Common myeloid progenitor, CD34-positive (primary cell): Measurements from ENCODE around the gene ZNF581.

Experiments used
- CTCF ChIA-PET: fragments of 350-600 bp; sonication (Branson Sonifier 250); formaldehyde crosslinking; loops from one replicate; lab custom pipeline; 2021; ENCODE audit warnings: antibody characterized with exemption; lab: Charles Lee
- POLR2A ChIA-PET: fragments of 350-600 bp; sonication (Branson Sonifier 250); formaldehyde crosslinking; loops from one replicate; lab custom pipeline; 2021; ENCODE audit warnings: antibody characterized with exemption; lab: Charles Lee
- DNase-seq, 3 donors: peaks; one replicate each; pipeline versions ENCODE4 v3.0.0 to v3.0.0-alpha.2; 2013
- H3K27ac ChIP-seq, 2 experiments: 1 replicate in 1 of 2; 2 replicates in 1 of 2; pipeline ENCODE4 v1.7.0; 2013; ENCODE audit warnings: inconsistent platforms in 2 of 2, low read length in 2 of 2, mild to moderate bottlenecking in 2 of 2, low read depth in 1 of 2, moderate library complexity in 1 of 2; ENCODE audit not compliant: severe bottlenecking in 2 of 2, insufficient read depth in 1 of 2, poor library complexity in 1 of 2
- H3K27me3 ChIP-seq, 5 experiments: replicated peaks in 2 of 5; 1 replicate in 3 of 5; 2 replicates in 2 of 5; pipeline versions ENCODE4 v1.6.1 to v1.7.0; 2013; ENCODE audit warnings: low read length in 4 of 5, mild to moderate bottlenecking in 2 of 5, moderate library complexity in 2 of 5, inconsistent platforms in 1 of 5; ENCODE audit not compliant: insufficient read depth in 5 of 5, control insufficient read depth in 4 of 5
- H3K36me3 ChIP-seq, 4 experiments: 1 replicate in 2 of 4; 2 replicates in 2 of 4; pipeline versions ENCODE4 v1.6.1 to v1.7.0; 2013; ENCODE audit warnings: low read length in 3 of 4, control low read depth in 1 of 4, mild to moderate bottlenecking in 1 of 4; ENCODE audit not compliant: control insufficient read depth in 4 of 4, insufficient read depth in 4 of 4
- H3K4me1 ChIP-seq, 4 experiments: 1 replicate in 3 of 4; 2 replicates in 1 of 4; pipeline versions ENCODE4 v1.6.1 to v1.7.1; 2013; ENCODE audit warnings: low read length in 3 of 4, mild to moderate bottlenecking in 3 of 4, control low read depth in 1 of 4, inconsistent platforms in 1 of 4, moderate library complexity in 1 of 4; ENCODE audit not compliant: control insufficient read depth in 4 of 4, insufficient read depth in 4 of 4; ENCODE audit errors: control extremely low read depth in 1 of 4
- H3K4me3 ChIP-seq, 7 experiments: 1 replicate in 4 of 7; 2 replicates in 3 of 7; pipeline versions ENCODE4 v1.5.1 to v1.7.0; 2013; ENCODE audit warnings: mild to moderate bottlenecking in 7 of 7, low read length in 6 of 7, moderate library complexity in 6 of 7, inconsistent platforms in 2 of 7, low read depth in 2 of 7, control low read depth in 1 of 7; ENCODE audit not compliant: insufficient read depth in 4 of 7, control insufficient read depth in 1 of 7; ENCODE audit errors: extremely low read depth in 1 of 7
- H3K9me3 ChIP-seq, 5 experiments: 1 replicate in 4 of 5; 2 replicates in 1 of 5; pipeline versions ENCODE4 v1.6.1 to v1.7.1; 2013; ENCODE audit warnings: low read length in 4 of 5, mild to moderate bottlenecking in 2 of 5, inconsistent platforms in 1 of 5, low read depth in 1 of 5, moderate library complexity in 1 of 5; ENCODE audit not compliant: control insufficient read depth in 4 of 5, insufficient read depth in 2 of 5; ENCODE audit errors: control extremely low read depth in 1 of 5
- WGBS: methylation state at CpG from one replicate; pipeline ENCODE4 v1.1.5; 2013; ENCODE audit not compliant: insufficient coverage; 5-methylcytosine and 5-hydroxymethylcytosine counted together

ZNF581 gene

GRCh38 chr19:55611300-55611982 lies 32.0 kb upstream of the ZNF581 start:
- peaks cover under 1 to 54% (median 22%) of the 10 kb centered on the region in 4 experiments for H3K36me3 ChIP-seq
- H3K9me3 ChIP-seq = peaks cover 0 to 3% (median 0%) of the 10 kb centered on the region in 5 experiments
- ChIA-PET POLR2A (interaction anchor here (0.5 to 1.0 kb wide), 2 partner anchors 9 to 355 kb away, joined by 3 read pairs; no protein-coding TSS in a partner anchor), CTCF (interaction anchor here (0.9 to 3.6 kb wide), 5 partner anchors 8 to 108 kb away, joined by 4 to 15 read pairs (median 7); no protein-coding TSS in a partner anchor)
- peaks cover 0 to 8% (median 5%) of the 10 kb centered on the region in 4 experiments for H3K4me1 ChIP-seq
- H3K27me3 ChIP-seq = no peaks in the 10 kb centered on the region
- H3K27ac ChIP-seq = no peak overlapping the region
- H3K4me3 ChIP-seq = no peak overlapping the region
- WGBS = 94% methylated on average over 11 of the region's 15 CpGs
- DNase-seq = no peak

- no peak for DNase-seq
- Histone ChIP-seq H3K4me3 (no peak overlapping the region), H3K27me3 (no peaks in the 10 kb centered on the region), H3K9me3 (peaks cover 0 to 3% (median 0%) of the 10 kb centered on the region in 5 experiments), H3K27ac (no peak overlapping the region), H3K36me3 (peaks cover 2 to 57% (median 26%) of the 10 kb centered on the region in 4 experiments), H3K4me1 (peaks cover 0 to 1% (median 0%) of the 10 kb centered on the region in 4 experiments)
- ChIA-PET POLR2A (interaction anchor here (0.5 to 0.6 kb wide), 2 partner anchors 14 to 355 kb away, joined by 3 read pairs; no protein-coding TSS in a partner anchor), CTCF (interaction anchor here (2.0 to 2.4 kb wide), 2 partner anchors 97 to 108 kb away, joined by 4 to 7 read pairs; no protein-coding TSS in a partner anchor)
- WGBS = 87% methylated on average over 3 of the region's 3 CpGs
Observed at GRCh38 chr19:55611983-55612645, 31.3 kb upstream of the ZNF581 start.

GRCh38 chr19:55613396-55613795 lies 30.1 kb upstream of the ZNF581 start:
- Histone ChIP-seq H3K27ac (no peak overlapping the region), H3K4me1 (no peaks in the 10 kb centered on the region), H3K36me3 (peaks cover 2 to 56% (median 35%) of the 10 kb centered on the region in 4 experiments), H3K4me3 (no peak overlapping the region), H3K9me3 (peaks cover 0 to 3% (median 0%) of the 10 kb centered on the region in 5 experiments), H3K27me3 (no peaks in the 10 kb centered on the region)
- POLR2A ChIA-PET = no interaction called here
- DNase-seq = no peak
- 97% methylated on average over 22 of the region's 27 CpGs for WGBS
- CTCF ChIA-PET = no interaction called here

- no peak for DNase-seq
- WGBS = 97% methylated on average over 53 of the region's 75 CpGs
- Histone ChIP-seq H3K27me3 (no peaks in the 10 kb centered on the region), H3K9me3 (peaks cover 0 to 3% (median 0%) of the 10 kb centered on the region in 5 experiments), H3K36me3 (peaks cover 2 to 58% (median 33%) of the 10 kb centered on the region in 4 experiments), H3K4me3 (no peak overlapping the region), H3K27ac (no peak overlapping the region), H3K4me1 (no peaks in the 10 kb centered on the region)
- ChIA-PET CTCF (no interaction called here), POLR2A (no interaction called here)
Observed at GRCh38 chr19:55613930-55614710, 29.3 kb upstream of the ZNF581 start.

- H3K4me1 ChIP-seq = peaks cover 0 to 4% (median 2%) of the 10 kb centered on the region in 4 experiments
- CTCF ChIA-PET = no interaction called here
- no peak overlapping the region for H3K27ac ChIP-seq
- peaks cover 2 to 50% (median 29%) of the 10 kb centered on the region in 4 experiments for H3K36me3 ChIP-seq
- no peak overlapping the region for H3K4me3 ChIP-seq
- DNase-seq = no peak
- no peaks in the 10 kb centered on the region for H3K27me3 ChIP-seq
- H3K9me3 ChIP-seq = peaks cover 0 to 1% (median 0%) of the 10 kb centered on the region in 5 experiments
- POLR2A ChIA-PET = no interaction called here
- WGBS = 98% methylated on average over 71 of the region's 98 CpGs
Observed at GRCh38 chr19:55614711-55615542, 28.5 kb upstream of the ZNF581 start.

GRCh38 chr19:55615543-55616394 lies 27.7 kb upstream of the ZNF581 start:
- H3K27ac ChIP-seq = no peak overlapping the region
- H3K9me3 ChIP-seq = no peaks in the 10 kb centered on the region
- no peaks in the 10 kb centered on the region for H3K27me3 ChIP-seq
- peaks cover 2 to 47% (median 28%) of the 10 kb centered on the region in 4 experiments for H3K36me3 ChIP-seq
- 98% methylated on average over 80 of the region's 88 CpGs for WGBS
- ChIA-PET CTCF (no interaction called here), POLR2A (no interaction called here)
- H3K4me3 ChIP-seq = no peak overlapping the region
- no peak for DNase-seq
- peaks cover 4 to 13% (median 8%) of the 10 kb centered on the region in 4 experiments for H3K4me1 ChIP-seq
